ENCODE results near the gene LMBRD1. TPM values are rescaled to one million over a fixed set of nuclear protein-coding genes. Genes with fewer than 3 reads are reported as not detected.

LMBRD1 gene
- 14.0 and 14.4 TPM in 2 replicates for total RNA-seq
- 24.4 and 29.4 TPM in 2 replicates for polyA plus RNA-seq

- DNase-seq (ENCODE audit: low read depth in 1 of 2, low spot score in 1 of 2): peak; percentile 96 to 98
- TF ChIP-seq, protein P1, sequence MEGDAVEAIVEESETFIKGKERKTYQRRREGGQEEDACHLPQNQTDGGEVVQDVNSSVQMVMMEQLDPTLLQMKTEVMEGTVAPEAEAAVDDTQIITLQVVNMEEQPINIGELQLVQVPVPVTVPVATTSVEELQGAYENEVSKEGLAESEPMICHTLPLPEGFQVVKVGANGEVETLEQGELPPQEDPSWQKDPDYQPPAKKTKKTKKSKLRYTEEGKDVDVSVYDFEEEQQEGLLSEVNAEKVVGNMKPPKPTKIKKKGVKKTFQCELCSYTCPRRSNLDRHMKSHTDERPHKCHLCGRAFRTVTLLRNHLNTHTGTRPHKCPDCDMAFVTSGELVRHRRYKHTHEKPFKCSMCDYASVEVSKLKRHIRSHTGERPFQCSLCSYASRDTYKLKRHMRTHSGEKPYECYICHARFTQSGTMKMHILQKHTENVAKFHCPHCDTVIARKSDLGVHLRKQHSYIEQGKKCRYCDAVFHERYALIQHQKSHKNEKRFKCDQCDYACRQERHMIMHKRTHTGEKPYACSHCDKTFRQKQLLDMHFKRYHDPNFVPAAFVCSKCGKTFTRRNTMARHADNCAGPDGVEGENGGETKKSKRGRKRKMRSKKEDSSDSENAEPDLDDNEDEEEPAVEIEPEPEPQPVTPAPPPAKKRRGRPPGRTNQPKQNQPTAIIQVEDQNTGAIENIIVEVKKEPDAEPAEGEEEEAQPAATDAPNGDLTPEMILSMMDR (IDR thresholded peaks at IDR 0.05; ENCODE audit: low read depth, low read length): peak; percentile 63
- H3K27ac ChIP-seq: peak within 1 kb of the TSS; percentile 87
- no peaks in the 10 kb centered on the region for H3K27me3 ChIP-seq
- H3K9me3 ChIP-seq (ENCODE audit: low read depth): no peaks in the 10 kb centered on the region
- H3K4me3 ChIP-seq: peak within 1 kb of the TSS; percentile 80
- H3K36me3 ChIP-seq: no peaks in the 10 kb centered on the region
- no peaks in the 10 kb centered on the region for H3K4me1 ChIP-seq (ENCODE audit: low read depth)
These were observed at the start of gene LMBRD1 for GRCh38 chr6:69796642-69797390. Gene LMBRD1, minus strand, starts transcription at chr6:69797010. Its CDS starts 129 bp downstream, at chr6:69796881.

GRCh38 chr6:69846312-69846711 is 49.5 kb upstream of the LMBRD1 start:
- Histone ChIP-seq H3K4me3 (no peak overlapping the region), H3K27ac (no peak overlapping the region), H3K4me1 (ENCODE audit: low read depth) (no peaks in the 10 kb centered on the region), H3K9me3 (ENCODE audit: low read depth) (no peaks in the 10 kb centered on the region), H3K36me3 (no peaks in the 10 kb centered on the region), H3K27me3 (no peaks in the 10 kb centered on the region)
- DNase-seq (ENCODE audit: low read depth in 1 of 2, low spot score in 1 of 2): no peak
- TF ChIP-seq, protein P1 (IDR thresholded peaks at IDR 0.05; ENCODE audit: low read depth, low read length): no peak

- no peak for DNase-seq (ENCODE audit: low read depth in 1 of 2, low spot score in 1 of 2)
- Histone ChIP-seq H3K4me1 (ENCODE audit: low read depth) (no peaks in the 10 kb centered on the region), H3K4me3 (no peak overlapping the region), H3K36me3 (no peaks in the 10 kb centered on the region), H3K27me3 (no peaks in the 10 kb centered on the region), H3K27ac (no peak overlapping the region), H3K9me3 (ENCODE audit: low read depth) (no peaks in the 10 kb centered on the region)
- TF ChIP-seq, protein P1 (IDR thresholded peaks at IDR 0.05; ENCODE audit: low read depth, low read length): no peak
These were observed 46.4 kb upstream of the LMBRD1 start for GRCh38 chr6:69843189-69843588.

DNA sequence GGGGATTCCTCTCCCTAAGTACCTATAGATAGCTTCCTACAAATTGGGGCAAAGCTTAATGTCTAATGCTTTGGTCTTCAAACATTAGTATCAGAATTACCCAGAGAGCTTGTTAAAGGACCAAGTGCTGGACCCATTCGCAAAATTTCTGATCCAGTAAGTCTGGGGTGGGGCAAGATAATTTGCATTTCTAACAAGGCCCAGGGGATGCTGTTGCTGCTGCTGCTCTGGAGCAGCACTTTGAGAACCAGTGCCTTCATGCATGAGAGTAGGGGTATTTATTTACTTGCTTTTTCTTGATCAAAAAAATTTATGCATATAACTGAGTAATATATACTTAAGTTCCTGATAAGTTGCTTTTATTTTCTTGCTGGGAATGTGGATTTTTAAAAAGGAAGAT is 45.1 kb upstream of the LMBRD1 start:
- Histone ChIP-seq H3K4me3 (no peak overlapping the region), H3K36me3 (no peaks in the 10 kb centered on the region), H3K9me3 (ENCODE audit: low read depth) (no peaks in the 10 kb centered on the region), H3K27ac (no peak overlapping the region), H3K27me3 (no peaks in the 10 kb centered on the region), H3K4me1 (ENCODE audit: low read depth) (no peaks in the 10 kb centered on the region)
- TF ChIP-seq, protein P1 (IDR thresholded peaks at IDR 0.05; ENCODE audit: low read depth, low read length): no peak
- no peak for DNase-seq (ENCODE audit: low read depth in 1 of 2, low spot score in 1 of 2)

DNA sequence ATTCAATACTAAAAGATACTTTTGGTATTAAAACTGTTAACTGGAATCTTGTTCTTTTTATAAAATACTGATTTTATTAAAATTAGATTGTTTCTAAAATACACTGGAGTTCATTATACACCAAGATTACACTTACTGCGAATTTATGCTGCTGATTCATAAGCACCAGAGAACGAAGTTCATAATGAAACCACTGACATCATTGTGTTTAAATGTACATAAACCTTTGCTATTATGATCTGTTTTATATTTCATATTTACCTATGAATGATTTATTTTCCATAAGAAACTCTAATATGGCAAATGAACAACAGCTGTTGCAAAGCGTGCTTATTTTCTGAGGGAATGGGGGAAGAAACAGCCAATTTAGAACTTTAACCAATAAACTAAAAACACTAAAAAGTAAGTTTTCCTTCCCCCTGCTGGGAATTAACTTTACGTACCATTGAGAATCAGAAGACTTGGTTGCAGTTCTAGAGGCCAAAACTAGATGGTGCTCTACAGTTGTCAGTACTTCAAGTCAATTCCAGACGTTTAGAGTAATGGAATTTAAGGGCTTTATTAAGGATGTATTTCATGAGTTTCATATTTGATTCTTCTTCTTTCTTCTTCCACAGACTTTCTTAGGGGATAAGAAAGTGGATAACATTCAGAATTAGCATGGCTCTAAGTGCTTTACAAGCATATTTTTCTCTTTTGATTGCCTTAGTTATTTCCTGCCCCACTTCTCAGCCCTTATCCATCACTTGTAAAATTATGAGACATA is 38.8 kb upstream of the LMBRD1 start:
- TF ChIP-seq, protein P1 (IDR thresholded peaks at IDR 0.05; ENCODE audit: low read depth, low read length): peak; percentile 88
- Histone ChIP-seq H3K27me3 (no peaks in the 10 kb centered on the region), H3K4me1 (ENCODE audit: low read depth) (no peaks in the 10 kb centered on the region), H3K4me3 (no peak overlapping the region), H3K27ac (no peak overlapping the region), H3K9me3 (ENCODE audit: low read depth) (no peaks in the 10 kb centered on the region), H3K36me3 (no peaks in the 10 kb centered on the region)
- peak; percentile 62 to 87 for DNase-seq (ENCODE audit: low read depth in 1 of 2, low spot score in 1 of 2)

Data from cardiac muscle cell (in vitro differentiated cells and primary cell).